Skeletal muscle cell (primary cell): ENCODE measurements around the gene ZNG1A.
"Not testable (repeated sequence)": the region's sequence is repeated elsewhere in the genome, so short reads cannot be mapped to it uniquely, and the experiment has no call there.

Experiments used
- DNase-seq: peaks from one replicate; pipeline ENCODE4 v3.0.0-alpha.2; 2010; ENCODE audit warnings: low read depth
- H3K4me3 ChIP-seq: 2 replicates; pipeline ENCODE4 v1.5.1; 2011; ENCODE audit warnings: low read depth, mild to moderate bottlenecking, control low read depth, low read length, moderate library complexity

Gene ZNG1A

DNA sequence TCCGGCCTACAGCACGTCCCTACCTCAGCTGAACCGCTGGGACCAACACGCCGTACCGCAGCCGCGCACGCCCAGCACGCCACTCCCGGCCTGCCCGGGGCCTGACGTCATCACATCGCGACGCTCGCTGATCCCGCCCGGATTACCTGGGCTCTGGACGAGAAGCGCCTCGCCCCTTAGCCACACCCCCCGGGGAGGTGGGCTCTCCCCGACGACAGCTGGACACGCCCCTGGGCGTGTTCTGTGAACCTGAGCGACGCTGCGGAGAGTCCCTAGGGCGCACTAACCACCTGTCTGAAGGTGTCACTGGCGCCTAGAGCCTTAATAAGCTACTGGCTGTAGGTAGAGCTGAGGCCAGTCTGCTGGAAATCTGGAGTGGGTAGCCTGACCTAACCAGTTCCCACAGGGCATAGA, at the start of gene ZNG1A:
TSS of gene ZNG1A (minus strand) at position 87 of the 414 bp plus-strand sequence. CDS start 87 bp downstream, outside the sequence.
- DNase-seq = peak; percentile 28
- H3K4me3 ChIP-seq = peak within 1 kb of the TSS; percentile 58

DNA sequence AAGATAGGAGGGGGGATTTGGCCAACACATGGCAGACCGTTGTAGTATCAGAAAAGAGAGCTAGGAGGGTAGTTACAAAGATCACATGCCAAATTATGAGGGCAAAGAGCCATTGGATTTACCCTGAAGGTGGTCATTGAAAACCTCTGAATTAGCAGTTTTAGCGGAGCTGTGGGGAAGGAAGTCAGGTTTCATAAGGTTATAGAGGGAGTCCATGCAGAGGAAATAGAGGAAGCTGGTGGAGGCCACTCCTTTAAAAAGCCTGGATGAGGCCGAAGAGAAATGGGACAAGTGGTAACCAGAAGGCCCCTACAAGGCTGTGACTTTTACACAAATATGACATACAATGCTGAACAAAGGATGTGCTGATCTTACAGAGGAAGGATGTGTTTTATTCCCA, 49.0 kb upstream of the ZNG1A start:
- no peak overlapping the region for H3K4me3 ChIP-seq
- DNase-seq = no peak

GRCh38 chr9:224582-225520, 46.0 kb upstream of the ZNG1A start:
- no peak for DNase-seq
- no peak overlapping the region for H3K4me3 ChIP-seq

- no peak for DNase-seq
- H3K4me3 ChIP-seq = no peak overlapping the region
These were observed 45.2 kb upstream of the ZNG1A start for GRCh38 chr9:224026-224425.

- H3K4me3 ChIP-seq = no peak overlapping the region
- no peak for DNase-seq
These were observed 44.3 kb upstream of the ZNG1A start for GRCh38 chr9:223152-223551.

DNA sequence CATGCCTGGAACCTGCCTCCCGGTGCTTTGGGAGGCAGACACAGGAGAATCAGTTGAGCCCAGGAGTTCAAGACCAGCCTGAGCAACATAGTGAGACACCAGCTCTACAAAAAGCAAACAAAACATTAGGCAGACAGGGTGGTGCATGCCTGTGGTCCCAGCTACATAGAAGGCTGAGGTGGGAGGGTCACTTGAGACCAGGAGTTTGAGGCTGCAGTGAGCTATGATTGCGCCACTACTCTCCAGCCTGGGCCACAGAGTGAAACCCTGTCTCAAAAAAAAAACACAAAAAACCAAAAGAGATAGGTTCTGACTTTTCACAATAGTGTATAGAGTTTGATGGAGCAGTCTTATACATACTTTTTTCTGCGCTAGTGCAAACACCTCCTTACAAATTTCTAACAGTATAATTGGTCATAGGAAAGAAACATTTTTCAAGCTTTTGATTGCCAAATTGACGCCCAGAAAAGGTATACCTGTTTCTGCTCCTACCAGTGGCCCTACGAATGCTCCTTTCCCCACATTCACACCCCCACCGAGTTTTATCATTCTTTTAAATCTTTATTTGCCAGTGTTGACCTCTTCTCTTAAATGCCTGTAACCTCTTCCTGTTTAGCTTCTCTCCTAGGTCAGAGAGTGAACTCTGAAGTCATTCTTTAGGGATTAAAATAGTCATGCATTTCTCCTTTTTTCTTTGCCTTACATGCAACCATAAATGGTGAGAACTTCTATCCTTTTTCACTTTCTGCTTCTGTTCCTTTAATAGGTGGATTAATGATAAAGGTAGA, 43.3 kb upstream of the ZNG1A start:
- no peak for DNase-seq
- no peak overlapping the region for H3K4me3 ChIP-seq

DNA sequence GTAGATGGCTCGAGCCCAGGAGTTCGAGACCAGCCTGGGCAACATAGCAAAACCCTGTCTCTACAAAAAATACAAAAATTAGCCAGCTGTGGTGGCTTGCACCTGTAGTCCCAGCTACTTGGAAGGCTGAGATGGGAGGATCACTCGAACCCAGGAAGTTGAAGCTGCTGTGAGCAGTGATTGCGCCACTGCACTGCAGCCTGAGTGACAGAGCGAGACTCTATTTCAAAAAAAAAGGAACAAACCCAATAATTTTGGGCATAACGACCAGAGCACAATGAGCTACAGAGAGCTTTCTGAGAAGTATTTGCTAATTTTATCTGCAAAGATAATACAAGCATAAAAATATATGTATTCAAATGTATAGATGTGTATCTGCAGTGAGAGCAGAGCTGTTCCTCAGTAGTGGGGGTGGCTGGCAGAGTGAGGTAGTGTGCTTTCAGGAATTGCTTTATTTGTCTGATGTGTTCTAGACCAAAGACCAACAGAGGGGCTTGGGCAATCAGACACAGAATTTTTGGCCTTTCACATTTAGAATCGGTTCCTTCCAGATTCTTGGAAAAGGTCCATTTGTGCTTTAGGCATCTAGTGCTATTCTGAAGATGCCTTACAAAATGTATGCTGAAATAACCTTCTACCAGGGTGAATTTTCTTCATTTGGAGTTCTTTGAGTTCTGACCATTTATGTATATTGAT, 41.0 kb upstream of the ZNG1A start:
- no peak for DNase-seq
- H3K4me3 ChIP-seq = no peak overlapping the region

DNA sequence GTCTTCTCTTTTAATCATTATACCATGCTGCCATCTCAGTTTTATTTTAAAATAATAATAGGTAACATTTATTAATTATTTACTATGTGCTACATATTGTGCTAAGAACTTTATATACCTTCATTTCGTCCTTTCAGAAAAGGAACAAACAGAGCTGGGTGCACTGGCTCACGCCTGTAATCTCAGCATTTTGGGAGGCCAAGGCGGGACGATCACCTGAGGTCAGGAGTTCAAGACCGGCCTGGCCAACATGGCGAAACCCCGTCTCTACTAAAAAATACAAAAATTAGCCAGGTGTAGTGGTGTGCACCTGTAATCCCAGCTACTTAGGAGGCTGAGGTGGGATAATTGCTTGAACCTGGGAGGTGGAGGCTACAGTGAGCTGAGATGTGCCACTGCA, 40.2 kb upstream of the ZNG1A start:
- DNase-seq, H3K4me3 ChIP-seq: not testable (repeated sequence)

GRCh38 chr9:217950-218349, 39.1 kb upstream of the ZNG1A start:
- no peak for DNase-seq
- H3K4me3 ChIP-seq = no peak overlapping the region

GRCh38 chr9:216866-217265, 38.0 kb upstream of the ZNG1A start:
- no peak overlapping the region for H3K4me3 ChIP-seq
- DNase-seq = no peak

- no peak overlapping the region for H3K4me3 ChIP-seq
- no peak for DNase-seq
These were observed 36.8 kb upstream of the ZNG1A start for GRCh38 chr9:215631-216155.

DNA sequence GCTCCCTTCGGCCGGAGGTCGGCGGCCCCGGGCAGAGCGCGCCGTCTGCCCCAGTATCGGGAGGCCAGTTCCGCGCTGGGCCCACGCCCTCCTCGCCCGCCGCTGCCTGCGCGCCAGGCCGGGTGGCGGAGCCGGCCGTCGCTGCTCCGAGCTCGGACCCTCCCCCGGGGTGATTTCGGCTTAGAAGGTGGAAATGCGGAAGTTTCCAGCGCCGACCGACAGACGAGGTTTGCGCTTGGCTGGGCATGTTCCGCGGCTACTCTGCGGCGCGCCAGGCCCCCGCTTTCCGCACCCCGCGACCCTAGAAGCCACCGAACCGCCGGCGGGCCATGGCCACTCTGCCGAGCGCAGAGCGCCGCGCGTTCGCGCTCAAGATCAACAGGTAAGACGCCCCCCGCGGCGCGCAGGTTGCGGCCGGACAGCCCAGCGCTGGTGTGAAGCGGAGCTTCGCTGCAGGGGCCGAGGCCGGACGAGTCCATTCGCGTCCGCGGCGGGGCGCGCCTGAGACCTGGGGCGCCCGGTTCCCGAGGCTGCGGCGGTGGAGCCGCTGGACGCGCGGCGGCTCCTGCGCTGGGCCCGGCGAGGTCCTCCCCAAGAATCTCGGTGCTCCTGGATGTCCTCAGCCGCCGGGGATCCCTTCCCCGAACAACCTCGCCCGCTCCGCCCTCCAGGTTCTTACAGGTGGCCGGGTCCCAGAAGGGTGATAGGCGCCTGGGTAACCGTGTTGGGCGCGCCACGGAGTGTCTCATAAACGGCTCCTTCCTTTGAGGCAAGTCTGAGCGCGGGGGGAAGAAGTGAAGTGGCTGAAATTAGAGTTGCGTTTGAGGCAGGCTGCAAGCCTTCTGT, 36.0 kb upstream of the ZNG1A start, which contains the start of gene DOCK8:
TSS of gene DOCK8 (plus strand) at position 218 of the 846 bp plus-strand sequence. CDS start at position 330, 112 bp downstream.
- H3K4me3 ChIP-seq = peak within 1 kb of the TSS; percentile 53
- DNase-seq = no peak

- H3K4me3 ChIP-seq = peak overlapping the region; percentile 53
- DNase-seq = no peak
These were observed 35.4 kb upstream of the ZNG1A start for GRCh38 chr9:214351-214647.

DNA sequence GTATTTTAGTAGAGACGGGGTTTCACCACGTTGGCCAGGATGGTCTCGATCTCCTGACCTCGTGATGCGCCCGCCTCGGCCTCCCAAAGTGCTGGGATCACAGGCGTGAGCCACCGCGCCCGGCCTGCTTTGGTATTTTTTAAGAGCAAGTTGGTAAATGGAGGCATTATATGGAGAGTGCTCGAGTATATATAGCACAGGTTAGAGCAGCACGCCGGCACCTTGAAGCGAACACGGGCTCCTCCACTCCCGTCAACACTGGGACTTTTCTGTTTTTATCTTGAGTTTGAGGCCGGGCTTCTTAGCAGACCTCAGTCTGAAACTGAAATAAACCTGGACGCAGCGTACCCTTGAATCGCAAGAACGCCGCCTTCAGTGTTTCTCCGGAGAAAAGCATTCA, 35.0 kb upstream of the ZNG1A start:
- not testable (repeated sequence) for H3K4me3 ChIP-seq, DNase-seq

- H3K4me3 ChIP-seq = no peak overlapping the region
- DNase-seq = no peak
These were observed 33.4 kb upstream of the ZNG1A start for GRCh38 chr9:212297-212696.

- H3K4me3 ChIP-seq = no peak overlapping the region
- DNase-seq = no peak
These were observed 32.7 kb upstream of the ZNG1A start for GRCh38 chr9:211557-211956.

DNA sequence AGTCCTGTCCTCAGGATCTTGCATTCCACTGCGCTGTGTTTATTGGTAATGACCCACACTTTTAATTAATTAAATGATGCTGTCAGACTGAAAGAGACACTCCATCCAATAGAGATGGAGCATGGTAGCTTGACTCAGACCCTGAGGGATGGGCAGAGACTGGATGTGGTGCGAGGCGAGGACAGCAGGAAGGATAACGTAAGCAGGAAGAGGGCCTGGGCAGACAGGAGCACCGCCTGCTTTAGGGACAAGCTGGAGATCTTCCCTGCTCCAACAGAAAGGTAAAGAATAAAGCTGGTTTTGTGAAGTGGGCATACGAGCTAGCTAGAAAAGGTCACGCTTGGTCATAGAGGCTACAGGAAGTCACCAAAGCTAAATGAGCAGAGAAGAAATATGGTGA, 32.2 kb upstream of the ZNG1A start:
- DNase-seq = no peak
- no peak overlapping the region for H3K4me3 ChIP-seq

- DNase-seq = no peak
- H3K4me3 ChIP-seq = no peak overlapping the region
These were observed 30.4 kb upstream of the ZNG1A start for GRCh38 chr9:209143-209758.
